PC-3 (cell line): ENCODE data around the gene RNF144B.

Source experiments
- EZH2phosphoT487 ChIP-seq: fragments of 300-600 bp; sonication (generic); IDR thresholded peaks from 2 replicates; pipeline ENCODE4 v1.6.1; 2018; ENCODE audit warnings: mild to moderate bottlenecking, antibody characterized with exemption, low read length, borderline replicate concordance
- TF ChIP-seq, protein P1 (sequence below): fragments of 300-600 bp; sonication (generic); conservative IDR thresholded peaks from 2 replicates; pipeline ENCODE4 v1.5.1; 2017; ENCODE audit warnings: antibody characterized with exemption, low read depth, mild to moderate bottlenecking, low read length

DNA sequence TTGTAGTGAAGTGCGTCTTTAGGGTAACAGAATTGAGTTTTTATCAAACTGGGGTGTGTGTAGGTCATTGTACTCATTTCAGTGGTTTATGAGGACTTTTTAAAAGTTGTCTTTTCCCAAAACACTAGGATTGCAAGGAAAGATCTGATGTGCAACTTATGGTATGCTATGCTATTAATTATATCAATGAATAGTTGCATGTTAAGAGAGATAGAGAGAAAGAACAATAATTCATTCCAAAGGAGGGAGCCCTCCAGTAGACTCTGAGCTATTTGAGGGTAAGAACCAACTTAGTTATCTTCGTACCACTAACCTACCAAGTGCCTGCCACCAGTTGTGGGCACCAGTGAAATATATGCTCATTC, 117.1 kb downstream of the RNF144B start:
- TF ChIP-seq, protein P1, sequence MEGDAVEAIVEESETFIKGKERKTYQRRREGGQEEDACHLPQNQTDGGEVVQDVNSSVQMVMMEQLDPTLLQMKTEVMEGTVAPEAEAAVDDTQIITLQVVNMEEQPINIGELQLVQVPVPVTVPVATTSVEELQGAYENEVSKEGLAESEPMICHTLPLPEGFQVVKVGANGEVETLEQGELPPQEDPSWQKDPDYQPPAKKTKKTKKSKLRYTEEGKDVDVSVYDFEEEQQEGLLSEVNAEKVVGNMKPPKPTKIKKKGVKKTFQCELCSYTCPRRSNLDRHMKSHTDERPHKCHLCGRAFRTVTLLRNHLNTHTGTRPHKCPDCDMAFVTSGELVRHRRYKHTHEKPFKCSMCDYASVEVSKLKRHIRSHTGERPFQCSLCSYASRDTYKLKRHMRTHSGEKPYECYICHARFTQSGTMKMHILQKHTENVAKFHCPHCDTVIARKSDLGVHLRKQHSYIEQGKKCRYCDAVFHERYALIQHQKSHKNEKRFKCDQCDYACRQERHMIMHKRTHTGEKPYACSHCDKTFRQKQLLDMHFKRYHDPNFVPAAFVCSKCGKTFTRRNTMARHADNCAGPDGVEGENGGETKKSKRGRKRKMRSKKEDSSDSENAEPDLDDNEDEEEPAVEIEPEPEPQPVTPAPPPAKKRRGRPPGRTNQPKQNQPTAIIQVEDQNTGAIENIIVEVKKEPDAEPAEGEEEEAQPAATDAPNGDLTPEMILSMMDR: no peak; the same call in 1 of the 2 replicates
- TF ChIP-seq EZH2phosphoT487: no peak
